ENCODE measurements around the gene MS4A6A.

DNA sequence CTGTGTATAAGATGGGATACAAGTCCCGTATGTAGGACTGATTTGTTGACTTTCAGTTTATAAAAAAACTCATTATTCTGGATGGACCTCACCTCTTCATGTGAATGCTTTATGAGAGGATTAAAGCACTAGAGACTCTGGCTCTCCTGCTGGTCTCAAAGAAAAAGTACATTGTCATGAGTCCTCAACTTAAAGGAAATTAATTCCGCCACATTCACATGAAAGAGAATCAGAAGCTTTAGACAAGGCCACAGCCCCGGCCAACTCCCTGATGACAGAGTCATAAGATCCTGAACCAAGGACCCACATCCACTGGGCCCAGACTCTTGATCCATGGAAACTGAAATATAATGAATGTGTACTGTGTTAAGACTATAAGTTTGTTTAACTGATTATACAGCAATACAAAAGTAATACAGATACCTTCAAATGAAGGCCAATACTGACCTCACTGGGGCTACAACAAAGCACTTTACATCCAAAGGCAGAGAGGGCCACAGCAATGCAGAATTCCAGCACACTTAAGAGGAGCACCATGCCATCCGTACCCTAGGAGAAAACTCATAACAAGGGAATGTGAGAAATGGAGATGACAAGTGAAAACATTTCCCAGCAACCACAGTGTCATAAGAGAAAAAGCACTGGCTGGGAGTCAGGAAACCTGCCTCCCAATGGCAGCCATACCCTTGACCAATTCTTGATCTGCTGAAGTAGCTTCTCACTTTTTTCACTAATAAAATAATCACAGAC is 25.4 kb upstream of the MS4A6A start:
- TF ChIP-seq CTCF (IDR thresholded peaks at IDR 0.05; ENCODE audit: low read length) (no peak), EZH2phosphoT487 (IDR thresholded peaks at IDR 0.05; ENCODE audit: low read length) (no peak)

All from MM.1S (cell line).